K562 (cell line): ENCODE results near the gene SOS1. TPM values are rescaled to one million over a fixed set of nuclear protein-coding genes. Genes with fewer than 3 reads are reported as not detected.

Experiments used
- CBX2 ChIP-seq: fragments of 200-600 bp; sonication (generic); IDR thresholded peaks from one replicate; pipeline ENCODE4 v1.6.1; 2012; ENCODE audit warnings: mild to moderate bottlenecking, low read length, inconsistent platforms; ENCODE audit not compliant: insufficient read depth, poor library complexity, severe bottlenecking
- CBX5 ChIP-seq: IDR thresholded peaks from 2 replicates; pipeline ENCODE4 v1.6.1; 2014; ENCODE audit warnings: low read depth, borderline replicate concordance
- ELF2 ChIP-seq: fragments of 250-450 bp; sonication (Bioruptor Pico); IDR thresholded peaks from 2 replicates; pipeline ENCODE4 v1.5.0; 2021; ENCODE audit warnings: mild to moderate bottlenecking
- FIP1L1 ChIP-seq: fragments of 200-400 bp; formaldehyde crosslinking; IDR thresholded peaks from 2 replicates; pipeline ENCODE4 v1.6.1; 2018; ENCODE audit warnings: mild to moderate bottlenecking, low read depth, low read length; ENCODE audit not compliant: poor library complexity, severe bottlenecking
- HCFC1 ChIP-seq: IDR thresholded peaks from 2 replicates; pipeline ENCODE4 v1.6.1; 2012; ENCODE audit warnings: low read depth, low read length, improper control_type of control experiment
- MAX ChIP-seq: sonication (generic); formaldehyde crosslinking; IDR thresholded peaks from 2 replicates; pipeline ENCODE4 v1.9.0; 2022; ENCODE audit warnings: mild to moderate bottlenecking, missing genetic modification reagents
- MBD2 ChIP-seq: sonication (generic); IDR thresholded peaks from 2 replicates; pipeline ENCODE4 v1.6.1; 2016; ENCODE audit warnings: low read depth, borderline replicate concordance
- RREB1 ChIP-seq: fragments of 250-450 bp; sonication (Bioruptor Pico); IDR thresholded peaks from 2 replicates; pipeline ENCODE4 v1.4.0; 2020
- STAG1 ChIP-seq: sonication (generic); formaldehyde crosslinking; IDR thresholded peaks from 2 replicates; pipeline ENCODE4 v1.5.0; 2020; ENCODE audit warnings: missing genetic modification reagents, borderline replicate concordance
- TBP ChIP-seq: optimal IDR thresholded peaks from 2 replicates; pipeline ENCODE3; 2011; ENCODE audit warnings: low read depth, low read length, improper control_type of control experiment
- YY1 ChIP-seq, 3 experiments: IDR thresholded peaks; 2 replicates each; pipeline ENCODE4 v1.6.1; 2011; ENCODE audit warnings: low read length in 2 of 3, mild to moderate bottlenecking in 2 of 3, moderate library complexity in 2 of 3, borderline replicate concordance in 1 of 3, control low read depth in 1 of 3, low read depth in 1 of 3; ENCODE audit not compliant: insufficient read depth in 3 of 3, insufficient replicate concordance in 2 of 3, control insufficient read depth in 1 of 3, insufficient read length in 1 of 3; ENCODE audit errors: extremely low read depth in 1 of 3
- ZNF143 ChIP-seq: sonication (generic); formaldehyde crosslinking; IDR thresholded peaks from 2 replicates; pipeline ENCODE4 v1.9.0; 2022; ENCODE audit warnings: mild to moderate bottlenecking, missing genetic modification reagents
- ZNF668 ChIP-seq: fragments of 250-450 bp; sonication (Bioruptor Pico); IDR thresholded peaks from 2 replicates; pipeline ENCODE4 v1.8.0; 2022; ENCODE audit warnings: mild to moderate bottlenecking, inconsistent platforms
- polyA plus RNA-seq, 8 experiments: library from polyadenylated mRNA; depleted of rRNA in 4 of 8; stranded (reverse) in 5 of 8; unstranded in 3 of 8; fragments of >200 nt; fragmentation: Nextera tagmentation in 2 of 8; fragmentation: Illumina TruSeq in 1 of 8; extraction: Ambion mirVana in 2 of 8; extraction: Trizol in 1 of 8; gene quantifications; 2 replicates each; pipeline versions ENCODE4 v1.2.1 to v1.2.3, GENCODE V29; 2011 to 2014; ENCODE audit warnings: inconsistent platforms in 1 of 8, missing spikeins in 1 of 8
- total RNA-seq, 7 experiments: library from RNA; depleted of rRNA in 6 of 7; stranded (reverse); fragments of >200 nt in 6 of 7; fragmentation: Illumina TruSeq in 2 of 7; extraction: Trizol in 2 of 7; gene quantifications; 2 replicates each; pipeline versions ENCODE4 v1.2.1 to v1.2.3, GENCODE V29; 2011 to 2021; ENCODE audit warnings: low replicate concordance in 1 of 7
- TF ChIP-seq, protein P1 (sequence below), 2 experiments: fragments of 200-800 bp in 1 of 2; sonication (Bioruptor generic) in 1 of 2; sonication (generic) in 1 of 2; formaldehyde crosslinking in 1 of 2; IDR thresholded peaks in 1 of 2; conservative IDR thresholded peaks in 1 of 2; 2 replicates each; pipeline versions ENCODE4 v1.5.0 to v1.6.1; 2016 to 2020; ENCODE audit warnings: missing compliant biosample characterization in 1 of 2, missing genetic modification characterization in 1 of 2, missing genetic modification reagents in 1 of 2
- TF ChIP-seq, protein P2 (sequence below), 2 experiments: IDR thresholded peaks; 2 replicates each; pipeline ENCODE4 v1.6.1; 2012; ENCODE audit warnings: improper control_type of control experiment in 2 of 2, low read depth in 2 of 2, low read length in 2 of 2, borderline replicate concordance in 1 of 2

The SOS1 gene
- total and polyA plus RNA-seq, 9 of the 15 experiments (the other 6 are each of a cell fraction or from before 2014, with no cell fraction given): 2.5 to 27.1 (median 16.3) TPM

GRCh38 chr2:39124000-39124745 lies 3.3 kb upstream of the SOS1 start (continued):
- TF ChIP-seq, protein P1, sequence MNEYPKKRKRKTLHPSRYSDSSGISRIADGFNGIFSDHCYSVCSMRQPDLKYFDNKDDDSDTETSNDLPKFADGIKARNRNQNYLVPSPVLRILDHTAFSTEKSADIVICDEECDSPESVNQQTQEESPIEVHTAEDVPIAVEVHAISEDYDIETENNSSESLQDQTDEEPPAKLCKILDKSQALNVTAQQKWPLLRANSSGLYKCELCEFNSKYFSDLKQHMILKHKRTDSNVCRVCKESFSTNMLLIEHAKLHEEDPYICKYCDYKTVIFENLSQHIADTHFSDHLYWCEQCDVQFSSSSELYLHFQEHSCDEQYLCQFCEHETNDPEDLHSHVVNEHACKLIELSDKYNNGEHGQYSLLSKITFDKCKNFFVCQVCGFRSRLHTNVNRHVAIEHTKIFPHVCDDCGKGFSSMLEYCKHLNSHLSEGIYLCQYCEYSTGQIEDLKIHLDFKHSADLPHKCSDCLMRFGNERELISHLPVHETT (CRISPR knock-in tag; conservative IDR thresholded peaks at IDR 0.05 in 1 of 2, IDR thresholded peaks at IDR 0.05 in 1 of 2): peak in 1 of 2 experiments; percentile 87; a peak in 2 of 4 replicates
- TF ChIP-seq ZNF668 (CRISPR knock-in tag) (no peak), YY1 (IDR thresholded peaks at IDR 0.05; ENCODE audit: borderline replicate concordance in 1 of 3, control insufficient read depth in 1 of 3, extremely low read depth in 1 of 3, insufficient read depth in 3 of 3, insufficient read length in 1 of 3, insufficient replicate concordance in 2 of 3, low read depth in 1 of 3, low read length in 2 of 3) (peak in 2 of 3 experiments; percentile 75 to 86), MBD2 (peak; percentile 37; the same call in 1 of the 2 replicates), RREB1 (CRISPR knock-in tag) (peak; percentile 73; the same call in 1 of the 2 replicates), HCFC1 (peak; percentile 87), TBP (peak; percentile 76), STAG1 (no peak), FIP1L1 (peak; percentile 67), ELF2 (CRISPR knock-in tag) (no peak), CBX2 (no peak), ZNF143 (no peak), CBX5 (0 out of 2 replicates have a peak, but pooled peaks have one; percentile 16), MAX (peak; percentile 93)
- TF ChIP-seq, protein P2, sequence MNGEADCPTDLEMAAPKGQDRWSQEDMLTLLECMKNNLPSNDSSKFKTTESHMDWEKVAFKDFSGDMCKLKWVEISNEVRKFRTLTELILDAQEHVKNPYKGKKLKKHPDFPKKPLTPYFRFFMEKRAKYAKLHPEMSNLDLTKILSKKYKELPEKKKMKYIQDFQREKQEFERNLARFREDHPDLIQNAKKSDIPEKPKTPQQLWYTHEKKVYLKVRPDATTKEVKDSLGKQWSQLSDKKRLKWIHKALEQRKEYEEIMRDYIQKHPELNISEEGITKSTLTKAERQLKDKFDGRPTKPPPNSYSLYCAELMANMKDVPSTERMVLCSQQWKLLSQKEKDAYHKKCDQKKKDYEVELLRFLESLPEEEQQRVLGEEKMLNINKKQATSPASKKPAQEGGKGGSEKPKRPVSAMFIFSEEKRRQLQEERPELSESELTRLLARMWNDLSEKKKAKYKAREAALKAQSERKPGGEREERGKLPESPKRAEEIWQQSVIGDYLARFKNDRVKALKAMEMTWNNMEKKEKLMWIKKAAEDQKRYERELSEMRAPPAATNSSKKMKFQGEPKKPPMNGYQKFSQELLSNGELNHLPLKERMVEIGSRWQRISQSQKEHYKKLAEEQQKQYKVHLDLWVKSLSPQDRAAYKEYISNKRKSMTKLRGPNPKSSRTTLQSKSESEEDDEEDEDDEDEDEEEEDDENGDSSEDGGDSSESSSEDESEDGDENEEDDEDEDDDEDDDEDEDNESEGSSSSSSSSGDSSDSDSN (IDR thresholded peaks at IDR 0.05; ENCODE audit: borderline replicate concordance in 1 of 2, low read depth in 2 of 2, low read length in 2 of 2): 0 out of 4 replicates have a peak, but pooled peaks of 1 of the 2 experiments have one; percentile 31
